Right lobe of liver (tissue), 6 donors: ENCODE data around the gene EXOSC7. TPM values are rescaled to one million over a fixed set of nuclear protein-coding genes. Genes with fewer than 3 reads are reported as not detected.

Experiments
- ATAC-seq, 4 donors: fragments of 200-7000 bp; cut with Tn5 transposase; one replicate each; pipeline ENCODE4 v1.9.1; 2020; ENCODE audit warnings: mild to moderate bottlenecking in 4 of 4, moderate library complexity in 4 of 4
- DNase-seq, 3 donors: peaks; one replicate each; pipeline ENCODE4 v3.0.0-alpha.2; 2020
- H3K27ac ChIP-seq, 3 donors: fragments of 200-600 bp; one replicate each; pipeline ENCODE4 v1.8.0; 2022
- H3K27me3 ChIP-seq, 2 donors: fragments of 200-600 bp; one replicate each; pipeline ENCODE4 v1.8.0; 2022
- H3K36me3 ChIP-seq, 4 donors: fragments of 200-600 bp; sonication (generic) in 1 of 4; one replicate each; pipeline versions ENCODE4 v1.5.1 to v1.8.0; 2017 to 2022; ENCODE audit warnings: control low read depth in 1 of 4
- H3K4me1 ChIP-seq, 4 donors: fragments of 200-600 bp; sonication (generic) in 1 of 4; one replicate each; pipeline versions ENCODE4 v1.5.1 to v1.8.0; 2017 to 2022; ENCODE audit warnings: control low read depth in 1 of 4
- H3K4me3 ChIP-seq, 3 donors: fragments of 200-600 bp; one replicate each; pipeline ENCODE4 v1.8.0; 2022
- H3K9me3 ChIP-seq, 4 donors: fragments of 200-600 bp; sonication (generic) in 1 of 4; one replicate each; pipeline versions ENCODE4 v1.5.1 to v1.8.0; 2017 to 2022; ENCODE audit warnings: control low read depth in 1 of 4
- CTCF ChIP-seq, 4 donors: fragments of 200-600 bp in 3 of 4; fragments of 450-650 bp in 1 of 4; IDR thresholded peaks; one replicate each; pipeline versions ENCODE4 v1.5.1 to v1.8.0; 2016 to 2022; ENCODE audit warnings: antibody characterized with exemption in 4 of 4, mild to moderate bottlenecking in 2 of 4
- POLR2A ChIP-seq: fragments of 450-650 bp; IDR thresholded peaks from one replicate; pipeline ENCODE4 v1.6.1; 2017; ENCODE audit warnings: antibody characterized with exemption, mild to moderate bottlenecking
- WGBS: methylation state at CpG from one replicate; pipeline ENCODE4 v1.1.6; 2018; ENCODE audit warnings: low coverage, low lambda C conversion rate; ENCODE audit not compliant: insufficient coverage; ENCODE audit errors: missing lambda C conversion rate; 5-methylcytosine and 5-hydroxymethylcytosine counted together
- intact Hi-C, 2 donors: fragments of 100-400 bp; cut with DNase I; formaldehyde crosslinking; loops; one replicate each; pipeline versions ENCODE4 v1.11.2 to v1.14.1; 2022
- total RNA-seq, 6 experiments: library from RNA; depleted of rRNA in 2 of 6; stranded (reverse); fragments of >200 nt in 2 of 6; fragmentation: NEBNext Ultra II Directional in 3 of 6; extraction: Animal tissue kit (Norgen Biotek cat#: 25700) in 3 of 6; gene quantifications; one replicate each; pipeline versions ENCODE4 v1.1.0 to v1.2.4, GENCODE V29; 2016 to 2023
- donor health status: DM: no; HTN: yes; CAD: no.
- donor health status: DM: no; HTN: no; CAD: no.
- donor health status: DM: no; HTN: no; CAD: no.
- donor health status: DM: no; HTN: yes; CAD: no.
- donor health status: DM: no; HTN: yes; CAD: no.

Gene EXOSC7
- total RNA-seq, 6 experiments from 2014 or later: 15.1 to 25.7 (median 15.9) TPM

- TF ChIP-seq CTCF (IDR thresholded peaks at IDR 0.05): no peak
- no peak for TF ChIP-seq POLR2A
These were observed 45.1 kb upstream of the EXOSC7 start for GRCh38 chr3:44930911-44931310.

GRCh38 chr3:44931791-44932190 is 44.3 kb upstream of the EXOSC7 start:
- no peak overlapping the region for H3K4me3 ChIP-seq
- TF ChIP-seq POLR2A (no peak), CTCF (IDR thresholded peaks at IDR 0.05) (no peak)
- no peak for ATAC-seq
- peaks cover 0 to 20% (median under 1%) of the 10 kb centered on the region in 4 donors for H3K36me3 ChIP-seq
- DNase-seq: no peak
- H3K27ac ChIP-seq: no peak overlapping the region
- H3K9me3 ChIP-seq: no peaks in the 10 kb centered on the region
- WGBS: 100% methylated on average over 1 of the region's 2 CpGs
- no peaks in the 10 kb centered on the region for H3K4me1 ChIP-seq
- intact Hi-C loops: no loop called here
- no peaks in the 10 kb centered on the region for H3K27me3 ChIP-seq

More at GRCh38 chr3:44930911-44931310, 45.1 kb upstream of the EXOSC7 start:
- no peak for ATAC-seq
- Histone ChIP-seq H3K9me3 (no peaks in the 10 kb centered on the region), H3K27me3 (no peaks in the 10 kb centered on the region), H3K4me3 (no peak overlapping the region), H3K4me1 (no peaks in the 10 kb centered on the region), H3K36me3 (peaks cover 0 to 24% (median under 1%) of the 10 kb centered on the region in 4 donors), H3K27ac (no peak overlapping the region)
- WGBS: 100% methylated on average over 1 of the region's 2 CpGs
- no peak for DNase-seq
- intact Hi-C loops: no loop called here

DNA sequence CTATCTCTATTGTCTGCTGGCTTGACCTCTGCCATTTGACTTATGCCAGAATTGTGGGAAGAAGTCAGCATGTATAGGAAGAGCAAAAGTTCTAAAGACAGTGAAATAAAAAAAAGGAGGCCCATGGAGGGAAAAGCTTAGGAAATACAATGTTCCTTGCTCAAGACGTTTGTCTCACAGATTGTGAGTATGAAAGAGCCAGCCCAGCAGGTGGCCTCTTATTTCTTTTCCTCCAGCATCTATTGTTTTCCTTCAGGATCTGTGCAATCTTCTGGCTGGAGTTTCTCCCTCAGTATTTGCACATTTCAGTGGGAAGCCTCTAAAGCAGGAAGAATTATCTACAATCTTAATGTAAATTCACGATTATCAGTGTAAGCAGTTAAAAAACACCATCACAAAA is 43.8 kb upstream of the EXOSC7 start:
- no peaks in the 10 kb centered on the region for H3K27me3 ChIP-seq
- H3K4me1 ChIP-seq: no peaks in the 10 kb centered on the region
- no peaks in the 10 kb centered on the region for H3K9me3 ChIP-seq
- no peak for DNase-seq
- H3K36me3 ChIP-seq: peaks cover 0 to 20% (median under 1%) of the 10 kb centered on the region in 4 donors
- 69% methylated on average over 2 of the region's 2 CpGs for WGBS
- no peak for ATAC-seq
- intact Hi-C loops: no loop called here
- no peak overlapping the region for H3K4me3 ChIP-seq
- TF ChIP-seq CTCF (IDR thresholded peaks at IDR 0.05) (no peak), POLR2A (no peak)
- no peak overlapping the region for H3K27ac ChIP-seq

DNA sequence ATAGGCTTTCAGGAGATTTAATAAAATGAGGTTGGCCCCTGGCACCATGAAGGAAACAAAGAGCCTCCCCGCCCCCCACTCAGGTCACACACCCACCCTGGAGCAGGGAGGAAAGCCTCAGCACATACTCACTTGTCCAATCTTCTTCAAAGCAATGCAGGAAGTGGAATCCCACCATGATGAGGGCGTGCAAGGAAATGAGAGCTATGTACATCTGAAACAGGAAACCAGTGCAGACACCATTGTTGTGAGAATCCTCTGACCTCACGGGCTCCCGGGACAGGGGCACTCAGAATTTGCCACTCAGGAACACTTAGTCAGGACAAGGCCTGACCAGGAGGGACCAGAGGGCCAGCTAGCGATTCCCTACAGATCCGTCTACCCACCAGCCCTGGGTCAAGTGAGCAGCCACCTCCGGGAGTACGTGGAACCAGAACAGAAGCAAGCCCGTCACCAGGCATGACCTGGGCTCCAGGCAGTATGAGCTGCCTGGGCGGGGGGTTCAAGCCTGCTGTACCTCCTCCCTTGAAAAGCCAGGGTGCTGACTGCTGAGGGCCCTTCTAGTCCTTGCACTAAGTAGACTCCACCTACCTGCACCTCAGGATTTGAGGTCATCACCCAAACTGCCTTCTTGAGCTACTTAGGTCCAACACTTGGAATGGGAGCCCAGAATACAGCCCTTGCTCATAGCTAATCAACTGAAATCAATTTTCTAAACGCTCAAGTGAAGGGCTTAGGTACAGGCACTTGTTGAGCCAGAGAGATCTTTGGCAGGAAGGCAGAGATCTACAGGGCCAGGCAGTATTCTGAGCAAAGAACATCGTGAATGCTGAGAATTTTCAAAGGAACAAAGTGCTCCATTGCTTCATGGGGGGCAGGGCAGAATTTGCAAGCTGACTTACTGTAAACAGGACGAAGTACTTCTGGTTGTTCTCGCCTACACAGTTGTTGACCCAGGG is 42.8 kb upstream of the EXOSC7 start:
- no peaks in the 10 kb centered on the region for H3K9me3 ChIP-seq
- H3K27me3 ChIP-seq: no peaks in the 10 kb centered on the region
- 74% methylated on average over 2 of the region's 14 CpGs for WGBS
- ATAC-seq (no peak), DNase-seq (no peak)
- intact Hi-C loops: no loop called here
- no peak overlapping the region for H3K27ac ChIP-seq
- H3K4me1 ChIP-seq: no peaks in the 10 kb centered on the region
- no peak for TF ChIP-seq POLR2A
- TF ChIP-seq CTCF (IDR thresholded peaks at IDR 0.05): no peak
- H3K4me3 ChIP-seq: no peak overlapping the region
- peaks cover 0 to 13% (median under 1%) of the 10 kb centered on the region in 4 donors for H3K36me3 ChIP-seq
